Measurements from ENCODE around the gene DUSP6.

Gene DUSP6, protein sequence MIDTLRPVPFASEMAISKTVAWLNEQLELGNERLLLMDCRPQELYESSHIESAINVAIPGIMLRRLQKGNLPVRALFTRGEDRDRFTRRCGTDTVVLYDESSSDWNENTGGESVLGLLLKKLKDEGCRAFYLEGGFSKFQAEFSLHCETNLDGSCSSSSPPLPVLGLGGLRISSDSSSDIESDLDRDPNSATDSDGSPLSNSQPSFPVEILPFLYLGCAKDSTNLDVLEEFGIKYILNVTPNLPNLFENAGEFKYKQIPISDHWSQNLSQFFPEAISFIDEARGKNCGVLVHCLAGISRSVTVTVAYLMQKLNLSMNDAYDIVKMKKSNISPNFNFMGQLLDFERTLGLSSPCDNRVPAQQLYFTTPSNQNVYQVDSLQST

DNA sequence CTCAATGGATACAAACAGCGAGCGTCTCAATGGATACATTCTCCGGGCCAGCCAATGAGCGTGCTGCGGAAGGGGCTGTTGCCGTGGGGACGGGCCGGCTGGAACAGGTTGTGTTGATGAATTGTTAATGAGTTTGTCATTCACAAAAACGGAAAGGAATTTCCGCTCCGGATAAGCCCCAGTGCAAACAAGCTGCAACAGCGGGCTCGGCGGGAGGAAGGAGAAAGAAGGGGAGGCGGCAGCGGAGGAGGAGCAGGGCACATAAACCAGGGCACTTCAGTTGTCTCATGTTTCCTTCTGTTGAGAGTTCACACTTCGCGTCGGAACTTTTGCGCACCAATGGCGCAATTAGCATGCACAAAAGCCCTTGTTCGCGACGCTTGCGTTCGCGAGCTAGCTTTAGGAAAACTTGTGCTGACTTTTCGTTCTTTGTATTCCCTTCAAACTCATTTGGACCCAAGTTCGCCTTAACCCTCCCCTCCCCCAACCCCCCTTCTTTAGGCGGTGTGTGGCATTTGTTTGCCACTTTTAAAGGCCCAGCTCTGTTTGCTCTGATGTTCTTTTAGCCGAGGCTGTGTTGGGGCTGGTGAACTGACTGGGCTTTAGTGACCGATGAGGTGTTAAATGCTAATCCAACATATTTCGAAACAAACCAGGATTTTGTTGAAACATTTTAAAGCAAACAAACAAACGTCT lies at the start of gene DUSP6:
DUSP6 (minus strand) TSS at position 10 of the 696 bp plus-strand sequence. CDS start 462 bp downstream, outside the sequence.
- peak within 1 kb of the TSS; percentile 88 for H3K4me3 ChIP-seq (ENCODE audit: low read depth, low read length)
- TF ChIP-seq, protein P1, sequence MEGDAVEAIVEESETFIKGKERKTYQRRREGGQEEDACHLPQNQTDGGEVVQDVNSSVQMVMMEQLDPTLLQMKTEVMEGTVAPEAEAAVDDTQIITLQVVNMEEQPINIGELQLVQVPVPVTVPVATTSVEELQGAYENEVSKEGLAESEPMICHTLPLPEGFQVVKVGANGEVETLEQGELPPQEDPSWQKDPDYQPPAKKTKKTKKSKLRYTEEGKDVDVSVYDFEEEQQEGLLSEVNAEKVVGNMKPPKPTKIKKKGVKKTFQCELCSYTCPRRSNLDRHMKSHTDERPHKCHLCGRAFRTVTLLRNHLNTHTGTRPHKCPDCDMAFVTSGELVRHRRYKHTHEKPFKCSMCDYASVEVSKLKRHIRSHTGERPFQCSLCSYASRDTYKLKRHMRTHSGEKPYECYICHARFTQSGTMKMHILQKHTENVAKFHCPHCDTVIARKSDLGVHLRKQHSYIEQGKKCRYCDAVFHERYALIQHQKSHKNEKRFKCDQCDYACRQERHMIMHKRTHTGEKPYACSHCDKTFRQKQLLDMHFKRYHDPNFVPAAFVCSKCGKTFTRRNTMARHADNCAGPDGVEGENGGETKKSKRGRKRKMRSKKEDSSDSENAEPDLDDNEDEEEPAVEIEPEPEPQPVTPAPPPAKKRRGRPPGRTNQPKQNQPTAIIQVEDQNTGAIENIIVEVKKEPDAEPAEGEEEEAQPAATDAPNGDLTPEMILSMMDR (IDR thresholded peaks at IDR 0.05; ENCODE audit: low read depth, low read length), result no peak
- in situ Hi-C loops (cut with HindIII; ENCODE audit: low sequenced_read_pairs), result no loop called here
- peak; percentile 100 for DNase-seq (ENCODE audit: low read depth, low spot score)

DNA sequence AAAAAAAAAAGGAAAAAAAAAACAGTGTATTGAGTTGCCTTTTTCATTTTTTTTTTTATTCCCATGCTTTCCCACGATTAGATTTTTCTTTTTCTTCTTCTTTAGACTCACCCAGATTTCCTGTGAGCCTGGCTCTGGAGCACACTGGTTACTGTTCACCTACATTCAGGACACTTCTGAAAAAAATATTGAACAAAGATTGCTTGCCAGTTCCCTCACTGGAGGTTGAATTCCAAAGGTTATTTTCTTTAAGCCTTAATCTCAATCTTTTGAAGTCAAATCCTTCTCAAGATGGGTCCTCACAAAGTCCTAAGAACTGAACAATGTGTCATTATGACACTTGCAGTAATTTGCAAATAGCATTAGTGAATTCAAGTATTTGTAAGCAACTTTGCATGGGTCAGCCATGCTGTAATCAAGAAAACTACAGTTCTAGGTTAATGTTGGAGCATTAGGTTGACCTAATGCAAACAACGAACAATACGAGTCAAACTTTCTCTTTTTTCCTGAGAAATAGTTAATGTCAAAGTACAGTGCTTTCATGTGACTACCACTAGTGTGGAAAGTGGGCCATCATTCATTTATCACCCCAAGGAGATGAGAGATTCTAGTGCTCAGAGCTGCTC lies 49.2 kb upstream of the DUSP6 start:
- TF ChIP-seq, protein P1 (IDR thresholded peaks at IDR 0.05; ENCODE audit: low read depth, low read length), result no peak
- H3K4me3 ChIP-seq (ENCODE audit: low read depth, low read length), result no peak overlapping the region
- no peak for DNase-seq (ENCODE audit: low read depth, low spot score)
- in situ Hi-C loops (cut with HindIII; ENCODE audit: low sequenced_read_pairs), result no loop called here

DNA sequence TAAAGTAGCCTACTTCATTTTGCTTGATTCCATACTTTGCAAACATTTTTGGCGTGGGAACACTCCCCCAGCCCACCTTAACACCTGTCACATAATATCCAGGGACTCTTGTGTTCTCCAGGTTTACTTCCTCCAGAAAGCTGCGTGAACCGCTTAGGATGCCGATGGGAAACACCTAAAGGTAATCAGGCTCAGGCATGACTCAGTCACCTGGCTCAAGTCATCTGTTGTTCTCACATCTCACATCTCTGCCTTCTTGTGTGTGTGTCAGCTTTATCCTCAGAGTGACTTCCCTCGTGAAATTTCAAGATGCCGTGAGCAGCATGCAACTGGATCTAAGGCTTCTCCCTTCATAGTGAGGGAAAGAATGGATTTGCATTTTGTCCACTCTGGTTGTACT lies 48.1 kb upstream of the DUSP6 start:
- DNase-seq (ENCODE audit: low read depth, low spot score), result no peak
- TF ChIP-seq, protein P1 (IDR thresholded peaks at IDR 0.05; ENCODE audit: low read depth, low read length), result no peak
- no peak overlapping the region for H3K4me3 ChIP-seq (ENCODE audit: low read depth, low read length)
- in situ Hi-C loops (cut with HindIII; ENCODE audit: low sequenced_read_pairs), result no loop called here

DNA sequence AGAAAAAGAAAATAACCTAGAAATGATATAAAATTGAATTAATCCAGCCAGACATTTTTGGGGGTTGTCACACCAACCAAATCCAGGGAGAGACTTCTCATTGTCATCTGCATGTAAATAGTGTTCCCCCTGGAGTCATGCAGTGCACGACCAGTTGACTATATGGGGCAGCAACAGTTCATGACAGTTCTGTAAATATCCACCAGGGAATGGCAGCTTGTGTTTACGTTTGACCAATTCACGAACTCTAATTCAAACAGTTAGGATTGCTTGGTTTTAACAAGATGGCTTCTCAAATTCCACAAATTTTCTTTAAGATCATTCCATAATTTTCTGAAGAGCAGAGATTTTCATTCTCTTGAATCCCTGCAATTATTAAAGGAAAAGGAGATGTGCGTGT lies 43.4 kb upstream of the DUSP6 start:
- in situ Hi-C loops (cut with HindIII; ENCODE audit: low sequenced_read_pairs), result no loop called here
- no peak for DNase-seq (ENCODE audit: low read depth, low spot score)
- TF ChIP-seq, protein P1 (IDR thresholded peaks at IDR 0.05; ENCODE audit: low read depth, low read length), result no peak
- H3K4me3 ChIP-seq (ENCODE audit: low read depth, low read length), result no peak overlapping the region

DNA sequence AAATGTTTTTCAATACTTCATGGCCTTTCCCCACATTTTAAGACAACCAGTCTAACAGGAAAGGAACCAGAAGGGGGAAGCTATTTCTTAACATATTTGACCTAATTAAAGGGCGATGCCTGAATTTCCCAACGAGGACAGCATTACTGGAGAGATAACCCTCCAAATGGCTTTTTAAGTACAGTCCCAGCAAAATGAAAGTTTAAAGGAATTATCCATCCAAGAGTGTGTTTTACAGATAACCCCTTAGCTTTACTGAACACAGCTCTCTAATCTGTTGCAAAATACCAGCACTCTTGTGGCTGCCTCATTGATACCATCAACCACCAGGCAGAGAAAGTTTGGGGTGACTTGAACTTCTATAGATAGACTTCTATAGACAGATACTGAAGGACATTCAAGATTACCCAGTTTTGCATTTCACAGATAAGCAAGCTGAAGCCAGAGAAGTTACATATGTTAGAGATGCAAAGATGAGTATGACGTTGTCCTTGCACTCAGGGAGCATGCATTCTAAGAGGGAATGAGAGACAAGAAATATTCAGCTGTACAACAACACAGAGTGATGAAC lies 41.3 kb upstream of the DUSP6 start:
- TF ChIP-seq, protein P1 (IDR thresholded peaks at IDR 0.05; ENCODE audit: low read depth, low read length), result no peak
- in situ Hi-C loops (cut with HindIII; ENCODE audit: low sequenced_read_pairs), result no loop called here
- H3K4me3 ChIP-seq (ENCODE audit: low read depth, low read length), result no peak overlapping the region
- DNase-seq (ENCODE audit: low read depth, low spot score), result no peak

DNA sequence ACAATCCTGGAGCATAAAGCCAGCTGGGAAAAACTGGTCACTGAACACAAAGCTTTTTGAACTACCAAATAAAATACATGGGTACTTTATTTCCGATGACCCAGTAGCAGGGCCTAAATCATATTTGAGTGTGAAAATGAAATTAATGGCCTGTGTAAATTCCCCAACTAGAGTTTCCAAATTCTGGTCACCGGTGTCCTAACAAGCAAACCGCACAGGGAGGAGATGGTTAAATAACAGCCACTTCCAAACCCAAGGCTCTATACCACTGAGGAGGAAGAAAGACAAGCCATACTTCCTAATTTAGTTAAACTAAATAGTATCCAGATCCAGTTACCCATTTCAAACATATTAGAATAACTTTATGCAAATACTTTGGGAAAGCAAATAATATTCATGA lies 40.1 kb upstream of the DUSP6 start:
- DNase-seq (ENCODE audit: low read depth, low spot score), result no peak
- no peak overlapping the region for H3K4me3 ChIP-seq (ENCODE audit: low read depth, low read length)
- TF ChIP-seq, protein P1 (IDR thresholded peaks at IDR 0.05; ENCODE audit: low read depth, low read length), result no peak
- in situ Hi-C loops (cut with HindIII; ENCODE audit: low sequenced_read_pairs), result no loop called here
